IMR-90 (cell line): ENCODE measurements around the gene ABCB6. TPM values are rescaled to one million over a fixed set of nuclear protein-coding genes. Genes with fewer than 3 reads are reported as not detected.

Experiments
- ATAC-seq: fragments of 200-7000 bp; cut with Tn5 transposase; 2 replicates; pipeline ENCODE4 v1.9.1; 2020; ENCODE audit warnings: low read depth, mild to moderate bottlenecking, moderate library complexity
- BruUV-seq: library from RNA; stranded (reverse); fragments of 400-500 nt; replicated peaks from 2 replicates; lab custom pipeline; 2021; lab: Mats Ljungman, UMichigan
- CTCF ChIA-PET: fragments of 300-600 bp; formaldehyde crosslinking; extraction: SDS; loops from one replicate; lab custom pipeline; 2021; ENCODE audit warnings: antibody characterized with exemption; lab: Yijun Ruan, JAX
- POLR2A ChIA-PET: fragments of 300-600 bp; sonication (Branson Sonifier 250); formaldehyde crosslinking; loops from one replicate; lab custom pipeline; 2022; ENCODE audit warnings: antibody characterized with exemption; ENCODE audit not compliant: unreplicated experiment; lab: Charles Lee
- DNase-seq: peaks from one replicate; pipeline ENCODE4 v3.0.0; 2013
- H2AFZ ChIP-seq: replicated peaks from 2 replicates; pipeline ENCODE3; 2013; ENCODE audit warnings: low read length, mild to moderate bottlenecking; ENCODE audit not compliant: poor library complexity
- H2AK5ac ChIP-seq: 2 replicates; pipeline ENCODE4 v1.6.1; 2013; ENCODE audit warnings: low read depth, low read length, inconsistent platforms
- H2AK9ac ChIP-seq: replicated peaks from 2 replicates; pipeline ENCODE3; 2013; ENCODE audit warnings: mild to moderate bottlenecking, low read depth, low read length, moderate library complexity; ENCODE audit not compliant: poor library complexity
- H2BK120ac ChIP-seq: 2 replicates; pipeline ENCODE4 v1.6.1; 2013; ENCODE audit warnings: low read depth, low read length, inconsistent platforms
- H2BK15ac ChIP-seq: 3 replicates; pipeline ENCODE4 v1.6.1; 2013; ENCODE audit warnings: low read depth, low read length, inconsistent platforms
- H2BK20ac ChIP-seq: 2 replicates; pipeline ENCODE4 v1.6.1; 2013; ENCODE audit warnings: low read depth, mild to moderate bottlenecking, inconsistent platforms, low read length, moderate library complexity
- H2BK5ac ChIP-seq: 2 replicates; pipeline ENCODE4 v1.6.1; 2013; ENCODE audit warnings: mild to moderate bottlenecking, low read depth, low read length, inconsistent platforms; ENCODE audit not compliant: poor library complexity, severe bottlenecking
- H3K14ac ChIP-seq: replicated peaks from 2 replicates; pipeline ENCODE4 v1.6.1; 2013; ENCODE audit warnings: low read depth, low read length, inconsistent platforms
- H3K18ac ChIP-seq: 2 replicates; pipeline ENCODE4 v1.6.1; 2013; ENCODE audit warnings: low read depth, low read length, control low read depth
- H3K23ac ChIP-seq: 2 replicates; pipeline ENCODE4 v1.6.1; 2013; ENCODE audit warnings: low read depth, low read length, inconsistent platforms
- H3K27ac ChIP-seq: 2 replicates; pipeline ENCODE4 v1.5.1; 2013; ENCODE audit warnings: mild to moderate bottlenecking, control low read depth, low read length; ENCODE audit not compliant: insufficient read depth
- H3K27me3 ChIP-seq: 2 replicates; pipeline ENCODE4 v1.6.1; 2013; ENCODE audit warnings: low read length; ENCODE audit not compliant: control insufficient read depth, insufficient read depth
- H3K36me3 ChIP-seq: 2 replicates; pipeline ENCODE4 v1.6.1; 2013; ENCODE audit warnings: low read length, mixed read lengths; ENCODE audit not compliant: control insufficient read depth, insufficient read depth
- H3K4ac ChIP-seq: 2 replicates; pipeline ENCODE4 v1.6.1; 2013; ENCODE audit warnings: low read depth, low read length, inconsistent platforms
- H3K4me1 ChIP-seq: 2 replicates; pipeline ENCODE4 v1.6.1; 2013; ENCODE audit warnings: low read length, mixed read lengths; ENCODE audit not compliant: control insufficient read depth, insufficient read depth
- H3K4me2 ChIP-seq: 2 replicates; pipeline ENCODE4 v1.6.1; 2013; ENCODE audit warnings: low read depth, mild to moderate bottlenecking, control low read depth, low read length, moderate library complexity
- H3K4me3 ChIP-seq: 2 replicates; pipeline ENCODE4 v1.5.1; 2013; ENCODE audit warnings: low read depth, mild to moderate bottlenecking, control low read depth, low read length, moderate library complexity; ENCODE audit not compliant: insufficient read depth
- H3K56ac ChIP-seq: 2 replicates; pipeline ENCODE4 v1.6.1; 2013; ENCODE audit warnings: low read length, inconsistent platforms; ENCODE audit not compliant: insufficient read depth; ENCODE audit errors: extremely low read depth
- H3K79me1 ChIP-seq, 2 experiments: 2 replicates each; pipeline ENCODE4 v1.6.1; 2013; ENCODE audit warnings: low read length in 2 of 2, inconsistent platforms in 1 of 2, low read depth in 1 of 2
- H3K9ac ChIP-seq: 2 replicates; pipeline ENCODE4 v1.6.1; 2013; ENCODE audit warnings: low read depth, low read length, control low read depth
- H3K9me1 ChIP-seq: 2 replicates; pipeline ENCODE4 v1.6.1; 2013; ENCODE audit warnings: low read length, inconsistent platforms; ENCODE audit not compliant: insufficient read depth
- H3K9me3 ChIP-seq: 2 replicates; pipeline ENCODE4 v1.6.1; 2013; ENCODE audit warnings: low read length; ENCODE audit not compliant: control insufficient read depth, insufficient read depth
- H4K20me1 ChIP-seq: 2 replicates; pipeline ENCODE4 v1.6.1; 2013; ENCODE audit warnings: low read length, inconsistent platforms; ENCODE audit not compliant: insufficient read depth
- H4K5ac ChIP-seq: 2 replicates; pipeline ENCODE4 v1.6.1; 2013; ENCODE audit warnings: mild to moderate bottlenecking, low read depth, low read length, control low read depth
- H4K8ac ChIP-seq, 2 experiments: 2 replicates each; pipeline ENCODE4 v1.6.1; 2013; ENCODE audit warnings: low read depth in 2 of 2, low read length in 2 of 2, control low read depth in 1 of 2, inconsistent platforms in 1 of 2
- H4K91ac ChIP-seq: 2 replicates; pipeline ENCODE4 v1.6.1; 2013; ENCODE audit warnings: low read depth, low read length, inconsistent platforms; ENCODE audit not compliant: insufficient read depth
- CTCF ChIP-seq: conservative IDR thresholded peaks from 2 replicates; pipeline ENCODE4 v1.5.1; 2012; ENCODE audit warnings: mild to moderate bottlenecking, low read depth, low read length, improper control_type of control experiment
- ELK1 ChIP-seq: fragments of 150-350 bp; IDR thresholded peaks from 2 replicates; pipeline ENCODE4 v1.6.1; 2016; ENCODE audit warnings: low read depth, mild to moderate bottlenecking, low read length, moderate library complexity, borderline replicate concordance
- FOS ChIP-seq: fragments of 150-350 bp; IDR thresholded peaks from 2 replicates; pipeline ENCODE4 v1.6.1; 2016; ENCODE audit warnings: low read depth, low read length
- MAFK ChIP-seq: IDR thresholded peaks from 2 replicates; pipeline ENCODE4 v1.6.1; 2012; ENCODE audit warnings: low read depth, low read length, improper control_type of control experiment
- MAZ ChIP-seq: IDR thresholded peaks from 2 replicates; pipeline ENCODE4 v1.6.1; 2012; ENCODE audit warnings: low read depth, mild to moderate bottlenecking, low read length, improper control_type of control experiment, moderate library complexity, borderline replicate concordance
- MXI1 ChIP-seq: IDR thresholded peaks from 2 replicates; pipeline ENCODE4 v1.6.1; 2012; ENCODE audit warnings: low read depth, mild to moderate bottlenecking, low read length, moderate library complexity, borderline replicate concordance
- POLR2A ChIP-seq: IDR thresholded peaks from 2 replicates; pipeline ENCODE4 v1.6.1; 2012; ENCODE audit warnings: mild to moderate bottlenecking, low read depth, low read length
- RAD21 ChIP-seq: IDR thresholded peaks from 2 replicates; pipeline ENCODE4 v1.6.1; 2012; ENCODE audit warnings: low read length, improper control_type of control experiment
- RCOR1 ChIP-seq: IDR thresholded peaks from 2 replicates; pipeline ENCODE4 v1.6.1; 2012; ENCODE audit warnings: mild to moderate bottlenecking, low read length, improper control_type of control experiment; ENCODE audit not compliant: insufficient replicate concordance
- SMC3 ChIP-seq: fragments of 150-350 bp; IDR thresholded peaks from 2 replicates; pipeline ENCODE4 v1.6.1; 2016; ENCODE audit warnings: low read depth, mild to moderate bottlenecking, antibody characterized with exemption, low read length, moderate library complexity
- USF2 ChIP-seq: fragments of 150-350 bp; IDR thresholded peaks from 2 replicates; pipeline ENCODE4 v1.6.1; 2017; ENCODE audit warnings: mild to moderate bottlenecking, antibody characterized with exemption, low read length, low read depth
- WGBS, 2 experiments: methylation state at CpG; one replicate each; pipeline versions ENCODE4 v1.1.5 to v1.1.7; 2013; ENCODE audit warnings: missing lambda C conversion rate in 2 of 2; ENCODE audit not compliant: insufficient read length in 1 of 2; ENCODE audit errors: extremely low coverage in 2 of 2; 5-methylcytosine and 5-hydroxymethylcytosine counted together
- dilution Hi-C: fragments of 300-500 bp; cut with HindIII; formaldehyde crosslinking; loops from one replicate; pipeline ENCODE4 v1.14.3; 2018; ENCODE audit warnings: low sequenced_read_pairs; ENCODE audit not compliant: unreplicated experiment
- in situ Hi-C: fragments of 300-500 bp; cut with MboI; formaldehyde crosslinking; loops from 3 replicates; pipeline ENCODE4 v1.14.3; 2019; ENCODE audit warnings: low sequenced_read_pairs, inconsistent platforms, mixed read lengths
- intact Hi-C: fragments of 100-400 bp; cut with micrococcal nuclease; formaldehyde crosslinking; loops from 2 replicates; pipeline ENCODE4 v1.10.0; 2022
- polyA plus RNA-seq, 3 experiments: library from polyadenylated mRNA; depleted of rRNA; stranded (reverse); fragments of >200 nt; gene quantifications; 2 replicates each; pipeline ENCODE4 v1.2.3, GENCODE V29; 2012; ENCODE audit warnings: low replicate concordance in 1 of 3
- total RNA-seq: library from RNA; depleted of rRNA; stranded (reverse); fragments of >200 nt; gene quantifications from 2 replicates; pipeline ENCODE4 v1.2.3, GENCODE V29; 2012

ABCB6 gene
- total and polyA plus RNA-seq, 2 of the 4 experiments (the other 2 are of a cell fraction), result 12.5 to 24.7 TPM

GRCh38 chr2:219171231-219171651, 47.5 kb downstream of the ABCB6 start:
- H2AFZ ChIP-seq, result peak overlapping the region; percentile 70

More at GRCh38 chr2:219171231-219171651, 47.5 kb downstream of the ABCB6 start:
- H2BK5ac ChIP-seq, result peak overlapping the region; percentile 35
- no peak overlapping the region for H3K4me2 ChIP-seq
- H2BK120ac ChIP-seq, result peak overlapping the region; percentile 0; the same call in 1 of the 2 replicates
- peaks cover 3 to 20% of the 10 kb centered on the region in 2 experiments; a peak in 2 of 4 replicates for H3K79me1 ChIP-seq
- H3K27me3 ChIP-seq, result no peaks in the 10 kb centered on the region
- 0 out of 2 replicates have a peak overlapping the region, but pooled peaks have one; percentile 40 for H3K14ac ChIP-seq
- dilution Hi-C loops (no loop called here), intact Hi-C loops (loop anchor here (2.0 kb wide), 1 partner anchor 124 kb away; no protein-coding TSS in a partner anchor), in situ Hi-C loops (loop anchor here (5.0 kb wide), 2 partner anchors 36 to 126 kb away; partner anchors contain the start of gene ZFAND2B)
- H2AK5ac ChIP-seq, result peak overlapping the region; percentile 92
- ChIA-PET POLR2A (interaction anchor here (0.6 kb wide), 1 partner anchor 35 kb away, joined by 4 read pairs; the partner anchor contains the start of gene ZFAND2B), CTCF (interaction anchor here (1.2 kb wide), 1 partner anchor 108 kb away, joined by 3 read pairs; the partner anchor contains the start of gene DNAJB2)
- H3K36me3 ChIP-seq, result peaks cover 20% of the 10 kb centered on the region
- TF ChIP-seq ELK1 (no peak), USF2 (peak; percentile 94), FOS (no peak), MAFK (no peak), SMC3 (peak; percentile 52), RAD21 (peak; percentile 56), MAZ (peak; percentile 25; the same call in 1 of the 2 replicates), MXI1 (peak; percentile 87), POLR2A (no peak), CTCF (peak; percentile 72), RCOR1 (no peak)
- H3K9ac ChIP-seq, result no peak overlapping the region
- peak overlapping the region; percentile 47 for H4K91ac ChIP-seq
- H3K9me1 ChIP-seq, result 0 out of 2 replicates have a peak, but pooled peaks cover 4% of the 10 kb centered on the region
- no peak overlapping the region for H2BK20ac ChIP-seq
- peak overlapping the region; percentile 78 for H3K27ac ChIP-seq
- peak overlapping the region; percentile 74 for H3K4ac ChIP-seq
- H3K4me3 ChIP-seq, result no peak overlapping the region
- no peak overlapping the region for H2BK15ac ChIP-seq
- BruUV-seq, result no TSS peak
- peaks cover 7% of the 10 kb centered on the region; the same call in 1 of the 2 replicates for H4K20me1 ChIP-seq
- WGBS, 2 experiments, result 40% methylated on average over 2 of the region's 6 CpGs; no CpG with 5 or more reads in 1 of the 2 experiments
- no peak overlapping the region for H3K23ac ChIP-seq
- H3K56ac ChIP-seq, result no peak overlapping the region
- H4K5ac ChIP-seq, result no peak overlapping the region
- ATAC-seq, result peak; percentile 87
- H4K8ac ChIP-seq, result peak overlapping the region; percentile 34 to 55; a peak in 3 of 4 replicates
- peaks cover 5% of the 10 kb centered on the region; the same call in 1 of the 2 replicates for H3K4me1 ChIP-seq
- peak; percentile 86 for DNase-seq
- no peaks in the 10 kb centered on the region for H3K9me3 ChIP-seq
- H2AK9ac ChIP-seq, result peak overlapping the region; percentile 79
- H3K18ac ChIP-seq, result no peak overlapping the region
